HepG2 (cell line): ENCODE data around the gene SNX15. TPM values are rescaled to one million over a fixed set of nuclear protein-coding genes. Genes with fewer than 3 reads are reported as not detected.
A peak's percentile ranks its signal among the peaks of the same experiment; 100 is the strongest.

Experiments used
- DMAP1 ChIP-seq: IDR thresholded peaks from 2 replicates; pipeline ENCODE4 v1.6.1; 2016
- GPBP1L1 ChIP-seq: sonication (generic); formaldehyde crosslinking; IDR thresholded peaks from 2 replicates; pipeline ENCODE4 v1.5.0; 2020; ENCODE audit warnings: mild to moderate bottlenecking, missing genetic modification reagents
- HNF1B ChIP-seq: sonication (generic); formaldehyde crosslinking; IDR thresholded peaks from 2 replicates; pipeline ENCODE4 v1.5.1; 2020; ENCODE audit warnings: mild to moderate bottlenecking, moderate library complexity, missing genetic modification reagents
- KAT7 ChIP-seq: IDR thresholded peaks from 2 replicates; pipeline ENCODE4 v1.6.1; 2018; ENCODE audit warnings: borderline replicate concordance, missing compliant biosample characterization
- NCOA2 ChIP-seq: sonication (generic); formaldehyde crosslinking; IDR thresholded peaks from 2 replicates; pipeline ENCODE4 v1.8.0; 2022; ENCODE audit warnings: inconsistent platforms
- NCOR1 ChIP-seq: fragments of 200-600 bp; sonication (generic); IDR thresholded peaks from 2 replicates; pipeline ENCODE4 v1.7.0; 2017; ENCODE audit warnings: antibody characterized with exemption, low read length, borderline replicate concordance
- NFATC3 ChIP-seq: sonication (generic); formaldehyde crosslinking; IDR thresholded peaks from 2 replicates; pipeline ENCODE4 v1.5.1; 2020; ENCODE audit warnings: mild to moderate bottlenecking, missing genetic modification reagents
- NFE2L1 ChIP-seq: sonication (generic); formaldehyde crosslinking; IDR thresholded peaks from 2 replicates; pipeline ENCODE4 v1.4.0; 2020; ENCODE audit warnings: missing genetic modification reagents, mild to moderate bottlenecking, borderline replicate concordance
- RARG ChIP-seq: sonication (generic); formaldehyde crosslinking; IDR thresholded peaks from 2 replicates; pipeline ENCODE4 v1.4.0; 2020; ENCODE audit warnings: low read depth, mild to moderate bottlenecking, missing genetic modification reagents
- ZBTB7B ChIP-seq: sonication (generic); formaldehyde crosslinking; IDR thresholded peaks from 2 replicates; pipeline ENCODE4 v1.4.0; 2020; ENCODE audit warnings: missing genetic modification reagents
- ZFP37 ChIP-seq: sonication (generic); formaldehyde crosslinking; IDR thresholded peaks from 2 replicates; pipeline ENCODE4 v1.4.0; 2020; ENCODE audit warnings: missing genetic modification reagents, borderline replicate concordance
- ZNF263 ChIP-seq: sonication (generic); formaldehyde crosslinking; IDR thresholded peaks from 2 replicates; pipeline ENCODE4 v1.4.0; 2020; ENCODE audit warnings: missing genetic modification reagents
- ZNF354B ChIP-seq: sonication (generic); formaldehyde crosslinking; IDR thresholded peaks from 2 replicates; pipeline ENCODE4 v1.8.0; 2022; ENCODE audit warnings: mild to moderate bottlenecking, missing genetic modification reagents
- ZNF451 ChIP-seq: sonication (generic); formaldehyde crosslinking; IDR thresholded peaks from 2 replicates; pipeline ENCODE4 v1.5.0; 2020; ENCODE audit warnings: mild to moderate bottlenecking, missing genetic modification reagents
- ZNF484 ChIP-seq: sonication (generic); formaldehyde crosslinking; IDR thresholded peaks from 2 replicates; pipeline ENCODE4 v1.5.1; 2020; ENCODE audit warnings: mild to moderate bottlenecking, low read depth, missing genetic modification reagents, borderline replicate concordance
- ZNF773 ChIP-seq: sonication (generic); formaldehyde crosslinking; IDR thresholded peaks from 2 replicates; pipeline ENCODE4 v1.4.0; 2020; ENCODE audit warnings: missing genetic modification reagents, borderline replicate concordance
- ZNF776 ChIP-seq: sonication (generic); formaldehyde crosslinking; IDR thresholded peaks from 2 replicates; pipeline ENCODE4 v1.4.0; 2020; ENCODE audit warnings: mild to moderate bottlenecking, missing genetic modification reagents
- ZXDC ChIP-seq: sonication (generic); formaldehyde crosslinking; IDR thresholded peaks from 2 replicates; pipeline ENCODE4 v1.5.0; 2020; ENCODE audit warnings: mild to moderate bottlenecking, missing genetic modification reagents
- polyA plus RNA-seq, 8 experiments: library from polyadenylated mRNA; depleted of rRNA in 3 of 8; stranded (reverse) in 7 of 8; unstranded in 1 of 8; fragments of >200 nt; fragmentation: Illumina TruSeq in 4 of 8; extraction: Trizol in 4 of 8; gene quantifications; 2 replicates each; pipeline versions ENCODE4 v1.2.1 to v1.2.3, GENCODE V29; 2011 to 2016; ENCODE audit warnings: low read depth in 4 of 8, missing spikeins in 1 of 8, mixed read lengths in 1 of 8; ENCODE audit not compliant: insufficient read depth in 1 of 8
- total RNA-seq, 5 experiments: library from RNA; depleted of rRNA; stranded (reverse); fragments of >200 nt; fragmentation: Illumina TruSeq; extraction: Trizol; gene quantifications; 2 replicates each; pipeline ENCODE4 v1.2.3, GENCODE V29; 2016; ENCODE audit warnings: low read depth in 1 of 5
- TF ChIP-seq, protein P1 (sequence below): IDR thresholded peaks from 2 replicates; pipeline ENCODE4 v1.6.1; 2016; ENCODE audit warnings: control low read depth
- TF ChIP-seq, protein P2 (sequence below): sonication (generic); formaldehyde crosslinking; IDR thresholded peaks from 2 replicates; pipeline ENCODE4 v1.9.0; 2021; ENCODE audit warnings: missing genetic modification reagents, borderline replicate concordance

SNX15 gene
- total and polyA plus RNA-seq, 2 of the 13 experiments (the other 11 are each of a cell fraction or from before 2014, with no cell fraction given) = 19.1 to 22.6 TPM

- TF ChIP-seq NFATC3 (CRISPR knock-in tag) (no peak), RARG (no peak), ZXDC (CRISPR knock-in tag) (no peak; the same call in 1 of the 2 replicates), GPBP1L1 (no peak), NCOR1 (no peak; the same call in 1 of the 2 replicates), ZBTB7B (CRISPR knock-in tag) (peak; percentile 96), ZNF263 (CRISPR knock-in tag) (peak; percentile 45; the same call in 1 of the 2 replicates), ZNF776 (CRISPR knock-in tag) (peak; percentile 13; the same call in 1 of the 2 replicates), DMAP1 (CRISPR knock-in tag) (peak; percentile 71), KAT7 (no peak; the same call in 1 of the 2 replicates), NFE2L1 (CRISPR knock-in tag) (no peak), ZNF773 (no peak), ZFP37 (peak; percentile 23; the same call in 1 of the 2 replicates), NCOA2 (CRISPR knock-in tag) (no peak; the same call in 1 of the 2 replicates), ZNF451 (peak; percentile 49; the same call in 1 of the 2 replicates), ZNF354B (CRISPR knock-in tag) (no peak), ZNF484 (CRISPR knock-in tag) (no peak; the same call in 1 of the 2 replicates), HNF1B (CRISPR knock-in tag) (peak; percentile 16; the same call in 1 of the 2 replicates)
- TF ChIP-seq, protein P1, sequence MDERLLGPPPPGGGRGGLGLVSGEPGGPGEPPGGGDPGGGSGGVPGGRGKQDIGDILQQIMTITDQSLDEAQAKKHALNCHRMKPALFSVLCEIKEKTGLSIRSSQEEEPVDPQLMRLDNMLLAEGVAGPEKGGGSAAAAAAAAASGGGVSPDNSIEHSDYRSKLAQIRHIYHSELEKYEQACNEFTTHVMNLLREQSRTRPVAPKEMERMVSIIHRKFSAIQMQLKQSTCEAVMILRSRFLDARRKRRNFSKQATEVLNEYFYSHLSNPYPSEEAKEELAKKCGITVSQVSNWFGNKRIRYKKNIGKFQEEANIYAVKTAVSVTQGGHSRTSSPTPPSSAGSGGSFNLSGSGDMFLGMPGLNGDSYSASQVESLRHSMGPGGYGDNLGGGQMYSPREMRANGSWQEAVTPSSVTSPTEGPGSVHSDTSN (CRISPR knock-in tag) = no peak
- TF ChIP-seq, protein P2, sequence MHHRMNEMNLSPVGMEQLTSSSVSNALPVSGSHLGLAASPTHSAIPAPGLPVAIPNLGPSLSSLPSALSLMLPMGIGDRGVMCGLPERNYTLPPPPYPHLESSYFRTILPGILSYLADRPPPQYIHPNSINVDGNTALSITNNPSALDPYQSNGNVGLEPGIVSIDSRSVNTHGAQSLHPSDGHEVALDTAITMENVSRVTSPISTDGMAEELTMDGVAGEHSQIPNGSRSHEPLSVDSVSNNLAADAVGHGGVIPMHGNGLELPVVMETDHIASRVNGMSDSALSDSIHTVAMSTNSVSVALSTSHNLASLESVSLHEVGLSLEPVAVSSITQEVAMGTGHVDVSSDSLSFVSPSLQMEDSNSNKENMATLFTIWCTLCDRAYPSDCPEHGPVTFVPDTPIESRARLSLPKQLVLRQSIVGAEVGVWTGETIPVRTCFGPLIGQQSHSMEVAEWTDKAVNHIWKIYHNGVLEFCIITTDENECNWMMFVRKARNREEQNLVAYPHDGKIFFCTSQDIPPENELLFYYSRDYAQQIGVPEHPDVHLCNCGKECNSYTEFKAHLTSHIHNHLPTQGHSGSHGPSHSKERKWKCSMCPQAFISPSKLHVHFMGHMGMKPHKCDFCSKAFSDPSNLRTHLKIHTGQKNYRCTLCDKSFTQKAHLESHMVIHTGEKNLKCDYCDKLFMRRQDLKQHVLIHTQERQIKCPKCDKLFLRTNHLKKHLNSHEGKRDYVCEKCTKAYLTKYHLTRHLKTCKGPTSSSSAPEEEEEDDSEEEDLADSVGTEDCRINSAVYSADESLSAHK = no peak
Measured at GRCh38 chr11:65013888-65014725, 13.1 kb upstream of the SNX15 start, which contains the start of gene ARL2 (continued).
